Left ventricle myocardium superior (tissue), 1 donor: ENCODE results near the gene SLC38A8. TPM values are rescaled to one million over a fixed set of nuclear protein-coding genes. Genes with fewer than 3 reads are reported as not detected.
A peak's percentile ranks its signal among the peaks of the same experiment; 100 is the strongest.

Experiments
- ATAC-seq: fragments of 200-7000 bp; cut with Tn5 transposase; one replicate; pipeline ENCODE4 v1.9.1; 2020; ENCODE audit warnings: mild to moderate bottlenecking, moderate library complexity
- DNase-seq: peaks from one replicate; pipeline ENCODE4 v3.0.0-alpha.2; 2020
- intact Hi-C: fragments of 100-400 bp; cut with micrococcal nuclease; formaldehyde crosslinking; loops from one replicate; pipeline ENCODE4 v1.11.0; 2022
- total RNA-seq: library from RNA; stranded (reverse); fragmentation: NEBNext Ultra II Directional; extraction: Animal tissue kit (Norgen Biotek cat#: 25700); gene quantifications from one replicate; pipeline ENCODE4 v1.2.1, GENCODE V29; 2021
- donor health status: DM: no; HTN: yes; CAD: no; lungs with severe emphysema.

SLC38A8 gene
- total RNA-seq, 1 donor from 2014 or later, result 2.0 TPM

DNA sequence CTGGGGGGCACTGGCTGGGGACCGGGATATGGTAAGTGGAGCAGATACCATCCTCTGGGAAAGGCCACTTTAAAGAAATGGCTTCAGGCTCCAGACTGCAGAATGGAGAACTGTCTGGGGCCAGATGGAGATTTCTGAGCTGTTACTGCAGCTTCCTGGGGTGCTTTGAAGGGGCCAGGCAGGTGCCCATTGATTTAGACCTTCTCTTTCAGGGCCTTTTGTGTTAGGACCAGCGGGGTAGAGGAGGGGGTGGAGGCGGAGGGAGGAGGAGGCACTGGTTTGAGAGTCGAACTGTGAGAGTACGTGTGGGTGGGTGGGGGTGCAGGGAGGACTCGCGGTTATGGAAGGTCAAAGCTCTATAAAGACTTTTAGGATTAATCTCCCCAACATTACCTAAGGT, 63.2 kb downstream of the SLC38A8 start:
- intact Hi-C loops, result no loop called here
- DNase-seq (no peak), ATAC-seq (no peak)

DNA sequence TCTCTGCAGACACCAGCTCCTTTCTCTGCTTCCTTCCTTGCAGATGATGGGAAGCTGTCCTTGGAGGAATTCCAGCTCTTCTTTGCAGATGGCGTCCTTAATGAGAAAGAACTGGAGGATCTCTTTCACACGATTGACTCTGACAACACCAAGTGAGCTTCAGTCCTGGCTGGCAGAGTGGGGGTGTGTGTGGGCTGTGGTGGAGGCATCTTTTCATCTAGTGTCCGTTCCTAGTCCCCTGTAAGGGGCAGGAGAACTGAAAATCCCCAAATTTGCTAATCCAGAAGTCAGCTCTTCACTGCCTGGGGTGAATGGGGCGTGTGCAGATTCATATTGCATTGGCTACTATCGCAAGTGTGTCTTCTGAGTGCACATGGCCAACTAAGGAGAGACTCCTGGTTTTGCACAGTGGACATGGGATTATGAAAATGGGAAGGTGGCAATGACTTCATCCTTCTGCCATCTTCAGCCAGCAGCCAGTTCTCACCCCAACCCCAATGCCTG, 64.1 kb downstream of the SLC38A8 start:
- DNase-seq, result peak; percentile 2
- ATAC-seq, result no peak
- intact Hi-C loops, result no loop called here

DNA sequence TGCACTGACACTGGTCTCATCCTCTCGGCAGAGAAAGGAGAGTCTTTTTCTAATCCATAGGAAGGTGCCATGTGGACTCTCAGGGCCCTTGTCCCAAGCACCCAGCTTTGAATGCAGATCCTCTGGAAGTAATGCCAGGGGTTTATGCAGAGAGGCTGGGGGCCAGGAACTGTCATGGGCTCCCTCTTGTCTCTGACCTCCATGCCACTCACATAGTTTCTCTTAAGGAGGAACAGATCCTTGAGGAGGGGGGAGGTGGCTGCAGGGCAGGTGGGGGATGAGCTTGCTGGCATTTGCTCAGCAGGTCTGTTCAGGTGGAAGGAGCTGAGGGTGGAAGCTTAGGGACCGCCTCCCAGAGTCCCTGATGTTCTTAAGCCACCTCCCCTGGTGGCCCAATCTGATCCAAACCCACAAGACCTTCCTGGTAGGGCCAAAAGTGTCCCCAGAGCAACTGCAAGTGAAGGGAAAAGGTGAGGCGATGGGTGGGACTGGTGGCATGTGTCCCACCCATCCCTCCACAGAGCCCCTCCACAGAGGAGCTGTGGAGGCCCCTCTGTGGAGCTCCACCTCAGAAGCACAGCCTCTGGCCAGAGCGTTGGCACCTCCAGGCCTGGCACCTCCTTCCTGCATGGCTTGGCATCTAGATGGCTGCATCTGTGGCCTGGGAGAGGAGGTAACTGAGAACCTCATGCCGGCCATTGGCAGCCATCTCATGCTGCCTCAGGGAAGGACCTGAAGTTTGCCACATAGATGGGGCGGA, 65.4 kb downstream of the SLC38A8 start:
- no peak for ATAC-seq

DNA sequence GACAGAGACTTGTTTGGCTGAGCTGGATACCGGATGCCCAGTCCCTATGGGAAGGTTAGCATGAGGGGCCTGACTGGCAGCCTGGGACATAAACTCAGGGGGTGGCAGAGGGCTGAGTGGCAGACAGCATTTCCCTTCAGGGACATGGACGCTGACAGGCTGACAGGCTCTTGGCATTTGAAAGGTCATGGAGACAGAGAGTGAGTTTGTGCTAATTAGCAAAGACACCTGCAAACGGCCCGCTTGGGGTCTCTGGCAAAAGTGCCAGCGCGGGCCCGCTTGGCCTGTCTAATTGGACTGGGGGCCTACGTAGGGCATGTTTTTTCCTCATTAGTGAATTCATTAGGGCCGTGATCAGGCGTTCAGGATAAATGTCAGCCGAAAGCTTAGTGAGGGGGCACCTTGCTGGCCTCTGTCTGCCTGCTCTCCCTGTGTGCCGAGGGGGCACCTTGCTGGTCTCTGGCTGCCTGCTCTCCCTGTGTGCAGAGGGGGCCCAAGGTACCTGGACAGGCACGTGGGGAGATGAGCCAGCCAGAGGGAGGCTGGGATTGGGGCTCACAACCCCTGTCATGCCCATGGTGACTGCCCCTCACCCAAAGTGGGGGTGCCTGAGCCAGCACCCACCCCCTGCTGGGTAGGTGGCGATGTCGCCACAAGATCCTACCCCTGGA, 66.9 kb downstream of the SLC38A8 start:
- ATAC-seq, result no peak
- intact Hi-C loops, result no loop called here
- peak; percentile 3 for DNase-seq

More for the DNA sequence above, 65.4 kb downstream of the SLC38A8 start:
- intact Hi-C loops, result no loop called here
- DNase-seq, result peak; percentile 7

DNA sequence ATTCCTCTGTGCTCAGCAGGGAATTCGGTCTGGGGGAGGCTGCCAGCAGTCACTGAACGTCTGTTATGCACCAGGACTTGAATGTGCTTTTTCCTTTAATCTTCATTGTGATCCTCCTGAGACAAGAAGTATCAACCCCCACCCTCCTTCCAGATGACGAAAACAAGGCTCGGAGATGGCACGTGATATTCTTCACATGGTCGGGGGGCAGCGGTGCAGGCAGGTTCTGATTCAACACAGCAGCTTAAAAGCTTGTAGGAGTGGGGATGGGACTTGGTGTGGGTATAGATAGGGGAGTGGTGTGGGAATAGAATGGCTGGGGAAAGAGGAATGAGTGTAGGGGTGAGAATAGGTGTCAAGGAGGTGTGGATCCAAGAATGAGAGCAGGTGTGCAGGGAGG, 68.1 kb downstream of the SLC38A8 start:
- intact Hi-C loops, result no loop called here
- DNase-seq (no peak), ATAC-seq (no peak)

DNA sequence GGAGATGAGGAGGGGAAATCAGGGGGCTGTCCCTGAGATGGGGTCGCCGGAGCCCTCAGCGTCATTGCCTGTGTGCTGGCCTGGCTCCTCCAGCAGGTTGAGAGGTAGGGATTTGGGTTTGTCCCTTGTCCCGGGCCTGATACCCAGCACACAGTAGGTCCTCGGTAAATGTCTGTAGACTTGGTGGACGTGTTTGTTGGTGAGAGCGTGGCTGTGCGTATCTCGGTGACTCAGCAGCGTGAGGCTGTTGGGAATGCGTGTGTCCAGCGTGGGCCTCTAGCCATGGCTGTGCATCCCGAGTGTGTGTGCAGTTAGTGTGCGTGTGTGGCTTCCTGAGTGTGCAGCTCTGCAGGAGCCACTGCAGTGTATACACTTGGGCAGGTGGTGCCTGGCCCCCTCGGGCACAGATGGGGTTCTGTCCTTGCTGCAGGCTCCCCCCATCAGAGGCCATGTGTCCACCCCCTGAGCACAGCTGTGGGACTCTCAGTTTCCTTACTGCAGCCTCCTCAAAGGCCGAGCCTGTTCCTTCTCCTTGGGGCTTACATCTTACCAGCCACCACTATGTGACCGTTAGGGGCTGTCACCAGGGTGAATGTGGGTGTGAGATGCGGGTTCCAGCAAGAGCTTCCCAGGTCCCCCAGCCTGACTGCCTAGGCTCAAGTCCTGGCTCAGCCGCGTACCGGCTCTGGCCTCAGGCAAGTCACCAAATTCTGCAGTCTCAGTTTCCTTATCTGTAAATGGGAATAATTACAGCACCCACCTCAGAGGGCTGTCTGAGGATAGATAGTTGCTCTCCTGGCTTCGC, 68.8 kb downstream of the SLC38A8 start:
- ATAC-seq (no peak), DNase-seq (no peak)
- intact Hi-C loops, result no loop called here

DNA sequence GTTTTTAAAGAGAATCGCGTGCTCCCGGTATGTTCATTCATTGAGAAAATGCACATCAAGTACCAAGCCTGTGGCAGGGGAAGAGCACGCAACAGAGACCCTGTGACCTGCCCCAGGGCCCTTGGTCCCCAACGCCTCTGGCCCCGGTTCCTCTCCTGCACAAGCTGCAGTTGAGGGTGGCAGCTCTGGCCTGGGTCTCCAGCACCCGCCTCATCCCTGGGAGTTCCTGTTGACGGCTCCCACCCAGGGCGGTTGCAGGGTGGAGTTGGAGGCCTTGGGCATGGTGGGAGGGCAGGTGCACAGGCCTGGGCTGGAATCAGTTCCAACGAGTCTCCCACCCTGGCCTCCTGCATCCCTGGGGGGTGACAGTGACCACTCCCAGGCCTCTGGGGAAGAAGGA, 69.5 kb downstream of the SLC38A8 start:
- intact Hi-C loops, result no loop called here
- ATAC-seq (no peak), DNase-seq (no peak)

DNA sequence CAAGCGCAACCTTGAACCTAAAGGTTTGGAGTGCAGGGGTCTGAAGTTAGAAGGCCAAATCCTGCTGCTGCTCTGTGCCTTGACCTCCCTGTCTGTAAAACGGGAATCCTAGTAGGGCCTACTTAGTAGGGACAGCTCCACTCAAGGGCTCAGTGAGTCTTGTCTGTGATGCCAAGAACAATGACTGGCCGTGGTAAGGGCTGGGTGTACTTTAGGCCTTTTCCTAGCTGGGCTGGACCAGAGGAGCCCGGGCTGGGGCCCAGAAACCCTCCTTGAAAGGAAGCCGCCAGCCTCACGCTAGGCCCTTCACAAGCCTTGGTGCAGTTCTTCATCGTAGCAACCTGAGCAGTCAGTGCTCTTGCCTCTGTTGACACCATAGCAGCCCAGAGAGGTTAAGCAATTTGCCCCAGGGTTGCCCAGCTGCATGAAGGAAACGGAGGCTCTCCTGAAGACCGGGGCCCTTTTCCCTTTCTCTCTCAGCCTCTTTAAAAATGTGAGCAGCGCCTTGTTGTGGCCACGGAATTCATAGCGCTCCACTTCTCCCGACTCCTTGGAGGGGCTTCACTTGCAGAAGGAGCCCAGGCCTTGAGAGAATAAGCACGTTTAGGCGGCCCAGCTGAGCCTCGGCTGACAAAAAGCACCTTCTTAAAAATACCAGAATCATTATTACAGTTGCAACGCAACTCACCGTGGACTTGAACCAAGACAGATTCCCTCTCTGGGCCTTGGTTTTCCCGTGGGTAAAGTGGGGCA, 70.2 kb downstream of the SLC38A8 start:
- DNase-seq (no peak), ATAC-seq (no peak)
- intact Hi-C loops, result no loop called here

DNA sequence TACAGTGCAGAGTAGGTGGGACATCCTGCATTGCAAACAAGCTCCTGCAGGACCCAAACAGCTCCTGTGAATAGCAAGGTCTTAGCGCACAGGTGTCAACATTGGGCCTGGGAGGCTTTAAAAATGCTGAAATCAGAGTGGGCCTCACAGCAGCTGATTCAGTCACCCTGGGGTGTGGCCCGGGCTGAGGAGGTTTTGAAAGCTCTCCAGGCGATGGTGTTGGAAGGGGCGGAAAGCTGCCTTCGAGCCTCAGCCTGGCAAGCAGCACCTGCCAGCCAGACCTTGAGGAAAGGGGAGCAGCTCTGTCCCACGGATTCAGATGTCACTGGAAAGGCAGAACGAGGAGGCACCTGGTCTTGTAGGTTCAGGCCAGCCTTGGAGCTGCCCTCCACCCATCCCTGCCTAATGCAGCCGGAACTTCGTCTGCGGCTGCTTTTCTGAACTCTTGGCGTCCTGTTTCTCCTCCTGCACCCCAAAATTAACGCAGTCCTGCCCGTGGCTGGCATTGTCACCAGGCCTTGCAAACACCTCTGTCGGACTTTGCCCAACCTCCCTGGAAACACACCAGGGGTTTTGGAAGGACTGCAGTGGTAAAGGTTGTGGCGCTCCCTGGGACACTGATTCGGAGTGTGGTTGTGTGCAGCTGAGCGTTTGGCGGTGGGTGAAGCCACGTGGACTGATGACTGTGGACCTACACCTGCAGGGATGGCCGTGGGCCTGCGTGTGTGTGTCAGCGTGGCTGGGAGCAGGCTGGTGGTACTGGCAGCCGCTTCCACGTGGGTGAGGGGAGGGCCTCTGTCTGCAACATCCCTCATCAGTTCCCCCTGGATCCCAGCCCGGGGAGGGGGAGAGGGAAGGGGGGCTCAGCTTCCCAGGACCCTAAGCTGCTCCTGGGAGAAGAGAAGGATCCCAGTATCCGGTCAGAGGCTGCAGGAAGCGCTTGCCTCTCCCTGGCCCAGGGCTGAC, 71.1 kb downstream of the SLC38A8 start:
- ATAC-seq, result no peak
- intact Hi-C loops, result no loop called here
- DNase-seq, result no peak

DNA sequence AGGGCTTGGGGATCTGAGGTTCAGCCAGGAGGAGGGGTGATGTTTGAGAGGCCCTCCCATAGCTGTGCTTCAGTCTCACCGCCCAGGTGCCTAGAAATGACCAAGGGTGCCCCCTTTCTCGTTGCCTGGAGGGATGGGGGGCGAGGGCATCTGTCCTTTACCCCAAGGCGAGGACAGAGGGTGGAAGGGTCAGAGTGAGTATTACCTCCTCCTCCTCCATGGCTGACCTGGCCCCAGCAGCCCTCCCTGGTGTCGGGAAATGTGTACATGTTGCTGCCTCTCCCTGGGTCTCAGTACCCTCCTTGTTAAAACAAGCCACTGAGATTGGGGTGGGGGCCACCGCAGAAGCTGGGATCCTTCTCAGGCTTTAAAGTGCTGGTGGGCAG, 72.2 kb downstream of the SLC38A8 start:
- intact Hi-C loops, result no loop called here
- no peak for ATAC-seq
- no peak for DNase-seq

DNA sequence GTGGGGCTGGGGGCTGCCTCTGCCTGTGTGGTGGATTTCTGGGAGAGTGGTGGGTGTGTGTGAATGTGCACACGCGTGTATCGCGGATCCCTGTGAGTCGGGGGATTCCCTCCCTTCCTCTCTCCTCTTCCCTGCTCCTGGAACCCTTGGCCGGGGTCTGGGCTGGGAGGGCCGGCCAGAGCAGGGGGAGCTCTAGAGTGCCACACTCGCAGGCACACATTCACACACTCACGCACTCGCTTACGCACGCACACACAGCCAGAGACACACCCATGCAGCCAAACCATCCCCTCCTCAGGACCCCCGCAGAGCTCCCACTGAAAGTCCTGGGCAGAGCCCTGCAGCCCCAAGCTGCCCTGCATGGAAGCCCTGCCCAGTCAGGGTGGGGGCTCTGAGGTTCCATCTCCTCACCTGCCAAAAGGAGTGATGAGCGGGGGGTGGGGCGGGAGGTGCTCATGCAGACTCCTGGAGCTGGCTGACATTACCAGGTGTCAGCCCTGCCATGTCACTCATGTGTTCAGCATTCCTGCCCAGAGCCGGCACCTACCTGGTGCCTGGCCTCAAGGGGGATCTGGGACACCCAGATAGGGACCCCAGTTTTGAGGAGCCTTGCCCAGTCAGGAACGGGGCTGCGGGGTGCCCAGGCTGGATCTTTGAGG, 72.7 kb downstream of the SLC38A8 start:
- intact Hi-C loops, result loop anchor here (5.0 kb wide), 1 partner anchor 92 kb away; no protein-coding TSS in a partner anchor
- DNase-seq (no peak), ATAC-seq (no peak)

DNA sequence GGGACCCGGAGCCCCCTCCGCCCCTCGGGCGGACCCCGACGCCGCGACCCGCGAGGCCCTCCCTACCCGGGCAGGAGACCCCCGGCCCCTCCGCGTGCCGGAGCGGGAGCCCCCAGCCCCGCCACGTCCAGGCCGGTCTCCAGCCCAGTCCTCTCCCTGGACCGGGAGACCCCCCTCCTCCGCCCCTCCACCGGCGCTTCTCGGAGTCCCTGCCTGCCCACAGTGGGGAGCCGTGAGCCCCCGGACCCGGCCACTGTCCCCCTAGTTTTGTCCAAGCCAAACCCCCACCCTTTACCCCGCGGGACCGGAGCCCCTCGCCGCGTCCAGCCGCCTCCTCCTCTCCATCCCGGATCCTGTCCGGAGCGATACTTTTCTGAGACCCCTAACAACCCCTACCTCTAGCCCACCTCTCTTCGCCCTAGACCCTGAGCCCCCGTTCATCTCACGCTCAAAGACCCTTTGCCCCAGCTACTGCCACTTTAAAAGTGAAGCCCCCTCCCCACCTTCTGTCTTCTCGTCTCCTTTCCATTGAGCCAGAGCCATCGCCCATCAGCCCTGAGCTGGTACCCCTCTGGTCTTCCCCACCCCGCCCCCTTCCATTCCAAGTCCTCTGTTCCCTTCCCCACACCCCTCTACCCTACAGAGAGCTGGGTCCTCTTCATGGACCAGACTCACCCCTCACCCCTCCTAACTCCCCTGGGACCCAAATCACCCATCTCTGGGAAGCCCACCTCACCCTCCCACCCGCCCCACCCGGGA, 73.5 kb downstream of the SLC38A8 start:
- intact Hi-C loops, result loop anchor here (5.0 kb wide), 1 partner anchor 93 kb away; no protein-coding TSS in a partner anchor
- no peak for DNase-seq
- no peak for ATAC-seq

DNA sequence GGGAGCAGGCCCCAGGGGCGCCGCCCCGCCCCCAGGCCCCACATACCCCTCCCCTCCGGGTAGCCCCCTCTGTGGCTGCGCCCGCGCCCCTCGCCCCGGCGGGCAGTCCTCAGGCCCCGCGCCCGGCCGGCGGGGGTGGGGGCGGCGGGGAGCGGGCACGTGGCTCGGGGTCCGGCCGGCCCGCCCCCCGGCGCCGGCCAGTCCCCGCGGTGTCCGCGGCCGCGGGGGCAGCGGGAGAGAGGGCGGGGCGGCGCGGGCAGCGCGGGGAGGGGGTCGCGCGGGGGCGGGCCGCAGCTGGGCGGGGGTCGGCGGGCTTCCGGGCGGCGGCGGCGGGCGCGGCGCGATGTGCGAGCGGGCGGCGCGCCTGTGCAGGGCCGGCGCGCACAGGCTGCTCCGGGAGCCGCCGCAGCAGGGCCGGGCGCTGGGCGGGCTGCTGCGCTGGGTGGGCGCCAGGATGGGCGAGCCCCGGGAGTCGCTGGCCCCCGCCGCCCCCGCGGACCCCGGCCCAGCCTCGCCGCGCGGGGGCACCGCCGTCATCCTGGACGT, 74.2 kb downstream of the SLC38A8 start:
- ATAC-seq (no peak), DNase-seq (no peak)

DNA sequence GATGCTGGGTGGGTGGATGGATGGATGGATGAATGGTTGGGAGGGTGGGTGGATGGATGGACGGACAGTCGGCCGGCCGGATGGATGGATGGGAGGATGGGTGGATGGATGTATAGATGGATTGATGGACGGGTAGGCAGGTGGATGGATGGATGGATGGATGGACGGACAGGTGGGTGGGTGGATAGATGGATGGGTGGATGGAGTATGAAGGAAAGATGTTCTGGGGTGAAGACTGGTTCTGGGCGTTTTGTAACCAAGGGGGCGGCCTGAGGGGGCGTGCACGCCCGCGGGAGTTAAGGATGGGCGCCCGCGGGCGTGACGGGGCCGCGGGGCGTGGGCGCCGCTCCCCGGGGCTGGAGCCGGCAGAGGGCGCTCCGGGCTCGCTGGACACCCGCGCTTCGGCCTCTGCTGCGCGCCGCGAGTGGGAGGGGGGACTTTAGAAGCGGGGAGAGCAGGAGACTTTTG, 74.7 kb downstream of the SLC38A8 start, which contains the start of gene NECAB2:
Gene NECAB2 (plus strand): TSS at position 407 of the 468 bp plus-strand sequence. CDS start 405 bp downstream, outside the sequence.
- intact Hi-C loops, result loop anchor here (5.0 kb wide), 1 partner anchor 94 kb away; no protein-coding TSS in a partner anchor
- peak; percentile 83 for DNase-seq
- ATAC-seq, result peak; percentile 54

More for the DNA sequence above, 74.2 kb downstream of the SLC38A8 start:
- intact Hi-C loops, result loop anchor here (5.0 kb wide), 1 partner anchor 94 kb away; no protein-coding TSS in a partner anchor

DNA sequence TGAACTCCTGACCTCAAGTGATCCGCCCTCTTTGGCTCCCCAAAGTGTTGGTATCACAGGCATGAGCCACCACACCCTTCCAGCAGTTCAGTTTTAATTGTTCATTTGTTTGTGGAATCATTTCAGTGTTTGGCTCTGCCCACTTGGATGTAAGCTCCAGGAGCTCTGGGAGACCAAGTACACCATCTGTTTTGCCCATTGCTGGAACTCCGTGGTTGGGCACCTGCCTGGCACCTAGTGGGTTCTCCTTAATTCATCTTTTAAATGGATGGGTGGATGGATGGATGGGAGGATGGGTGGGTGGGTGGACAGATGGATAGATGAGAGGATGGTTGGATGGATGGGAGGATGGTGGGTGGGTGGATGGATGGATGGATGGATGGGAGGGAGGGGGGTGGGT, 75.5 kb downstream of the SLC38A8 start:
- DNase-seq (no peak), ATAC-seq (no peak)
- intact Hi-C loops, result loop anchor here (5.0 kb wide), 1 partner anchor 95 kb away; no protein-coding TSS in a partner anchor

DNA sequence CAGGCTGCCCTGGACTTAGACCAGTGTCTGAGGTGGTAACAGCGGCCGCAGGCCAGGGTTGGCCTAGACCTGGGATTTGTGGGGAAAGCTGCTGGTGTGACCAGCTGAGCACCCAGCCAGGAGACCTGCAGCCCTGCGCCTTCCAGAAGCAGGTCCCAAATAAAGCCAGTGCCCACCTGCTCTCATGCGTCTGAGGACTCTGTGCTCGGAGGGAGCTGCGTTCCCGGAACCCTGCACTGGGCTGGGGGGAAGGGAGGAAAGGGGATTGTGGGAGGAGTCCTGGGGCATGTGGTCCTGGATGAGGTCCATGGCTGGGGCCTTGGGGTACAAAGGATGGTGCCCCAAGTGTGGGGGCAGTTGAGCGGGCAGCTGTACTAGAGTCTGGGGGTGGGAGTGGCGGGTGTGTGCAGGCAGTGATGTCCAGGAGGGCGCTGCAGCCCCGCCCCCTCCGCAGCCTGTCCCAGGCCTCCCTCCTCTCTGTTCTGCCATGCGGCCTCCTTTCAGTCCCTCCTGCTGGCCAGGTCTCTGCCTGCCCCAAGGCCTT, 76.4 kb downstream of the SLC38A8 start:
- DNase-seq (no peak), ATAC-seq (no peak)
- intact Hi-C loops, result loop anchor here (5.0 kb wide), 1 partner anchor 96 kb away; no protein-coding TSS in a partner anchor
